Motor neuron (in vitro differentiated cells): ENCODE results near the gene MRPL23. TPM values are rescaled to one million over a fixed set of nuclear protein-coding genes. Genes with fewer than 3 reads are reported as not detected.
A peak's percentile ranks its signal among the peaks of the same experiment; 100 is the strongest.

Experiments
- ATAC-seq, 8 experiments: fragments of 200-7000 bp; cut with Tn5 transposase; replicated peaks in 6 of 8; 2 replicates each; pipeline ENCODE4 v1.8.0; 2021; ENCODE audit warnings: mild to moderate bottlenecking in 8 of 8, moderate library complexity in 8 of 8
- H3K27ac ChIP-seq, 2 donors: fragments of 250-450 bp; sonication (Bioruptor Pico); 2 replicates each; pipeline ENCODE4 v1.9.0; 2021; ENCODE audit warnings: antibody characterized with exemption in 2 of 2, mild to moderate bottlenecking in 2 of 2, moderate library complexity in 1 of 2
- H3K4me1 ChIP-seq, 2 donors: fragments of 250-450 bp; sonication (Bioruptor Pico); replicated peaks in 1 of 2; 2 replicates each; pipeline ENCODE4 v1.6.1; 2021; ENCODE audit warnings: antibody characterized with exemption in 2 of 2, mild to moderate bottlenecking in 2 of 2, moderate library complexity in 1 of 2
- H3K4me3 ChIP-seq, 5 donors: fragments of 250-450 bp; sonication (Bioruptor Pico); 2 replicates each; pipeline ENCODE4 v1.9.0; 2021; ENCODE audit warnings: antibody characterized with exemption in 5 of 5, mild to moderate bottlenecking in 5 of 5, moderate library complexity in 4 of 5
- WGBS, 10 experiments: fragments of 450-650 bp; shearing (Covaris generic); methylation state at CpG; one replicate each; pipeline ENCODE4 v1.0.0; 2022; 5-methylcytosine and 5-hydroxymethylcytosine counted together
- in situ Hi-C, 9 experiments: fragments of 400-800 bp; cut with MboI; loops; one replicate each; pipeline ENCODE4 v1.15.0; 2021; ENCODE audit warnings: low sequenced_read_pairs in 9 of 9, low pct_unique_long_range_greater_than_20kb in 2 of 9; ENCODE audit not compliant: unreplicated experiment in 9 of 9
- total RNA-seq, 8 experiments: library from RNA; unstranded; fragments of 300-600 nt; gene quantifications; 2 replicates each; pipeline versions ENCODE4 v1.2.3 to v1.2.4, GENCODE V29; 2022

The MRPL23 gene
- total RNA-seq, 8 experiments from 2014 or later: 7.1 to 91.9 (median 23.2) TPM

- no peak overlapping the region for H3K27ac ChIP-seq
- in situ Hi-C loops: no loop called here
- no CpG with 5 or more reads among the region's 11 CpGs for WGBS, 10 experiments
- H3K4me1 ChIP-seq: peaks cover 0 to 3% of the 10 kb centered on the region in 2 donors
- no peak overlapping the region for H3K4me3 ChIP-seq
- ATAC-seq: peak in 2 of 8 experiments; percentile 8 to 15
These were observed 41.0 kb downstream of the MRPL23 start for GRCh38 chr11:1988174-1988573.

GRCh38 chr11:1988667-1989317 is 41.7 kb downstream of the MRPL23 start:
- peak in 6 of 8 experiments; percentile 29 to 81 (median 38) for ATAC-seq
- in situ Hi-C loops: no loop called here
- no peaks in the 10 kb centered on the region for H3K4me1 ChIP-seq
- H3K4me3 ChIP-seq: no peak overlapping the region
- no CpG with 5 or more reads among the region's 24 CpGs for WGBS, 10 experiments
- H3K27ac ChIP-seq: no peak overlapping the region

- peak in 6 of 8 experiments; percentile 36 to 74 (median 58) for ATAC-seq
These were observed 42.8 kb downstream of the MRPL23 start for GRCh38 chr11:1989953-1990352.

GRCh38 chr11:1990872-1991578 is 43.9 kb downstream of the MRPL23 start:
- Histone ChIP-seq H3K4me1 (no peaks in the 10 kb centered on the region), H3K4me3 (no peak overlapping the region), H3K27ac (no peak overlapping the region)
- peak in 7 of 8 experiments; percentile 15 to 66 (median 39) for ATAC-seq
- in situ Hi-C loops: no loop called here
- no CpG with 5 or more reads among the region's 29 CpGs for WGBS, 10 experiments

More at GRCh38 chr11:1989953-1990352, 42.8 kb downstream of the MRPL23 start:
- Histone ChIP-seq H3K4me1 (no peaks in the 10 kb centered on the region), H3K27ac (no peak overlapping the region), H3K4me3 (no peak overlapping the region)
- in situ Hi-C loops: no loop called here
- WGBS, 10 experiments: no CpG with 5 or more reads among the region's 15 CpGs

- in situ Hi-C loops: no loop called here
- WGBS, 10 experiments: no CpG with 5 or more reads among the region's 26 CpGs
These were observed 45.0 kb downstream of the MRPL23 start for GRCh38 chr11:1992111-1992510.

GRCh38 chr11:1994121-1994520 is 47.0 kb downstream of the MRPL23 start:
- H3K4me1 ChIP-seq: no peaks in the 10 kb centered on the region
- WGBS, 10 experiments: no CpG with 5 or more reads among the region's 13 CpGs
- no peak for ATAC-seq
- in situ Hi-C loops: no loop called here
- H3K4me3 ChIP-seq: no peak overlapping the region
- H3K27ac ChIP-seq: no peak overlapping the region

More at GRCh38 chr11:1992111-1992510, 45.0 kb downstream of the MRPL23 start:
- no peak for ATAC-seq
- no peaks in the 10 kb centered on the region for H3K4me1 ChIP-seq
- H3K4me3 ChIP-seq: no peak overlapping the region
- H3K27ac ChIP-seq: no peak overlapping the region

- peak; percentile 34 to 75 (median 42) for ATAC-seq
- no peak within 1 kb of the TSS for H3K4me3 ChIP-seq
- no CpG with 5 or more reads among the region's 14 CpGs for WGBS, 10 experiments
- no peaks in the 10 kb centered on the region for H3K4me1 ChIP-seq
- H3K27ac ChIP-seq: no peak within 1 kb of the TSS
- in situ Hi-C loops: no loop called here
These were observed 50.6 kb downstream of the MRPL23 start, which contains the start of gene H19 for GRCh38 chr11:1997755-1998154. Gene H19, minus strand, starts transcription at chr11:1997842.

GRCh38 chr11:1998290-1998689 is 51.2 kb downstream of the MRPL23 start:
- no CpG with 5 or more reads among the region's 28 CpGs for WGBS, 10 experiments
- peak; percentile 12 to 85 (median 66) for ATAC-seq
- in situ Hi-C loops: no loop called here
- H3K4me3 ChIP-seq: no peak overlapping the region
- H3K27ac ChIP-seq: no peak overlapping the region
- H3K4me1 ChIP-seq: no peaks in the 10 kb centered on the region

GRCh38 chr11:1998861-1999260 is 51.7 kb downstream of the MRPL23 start:
- in situ Hi-C loops: no loop called here
- H3K27ac ChIP-seq: no peak overlapping the region
- no peaks in the 10 kb centered on the region for H3K4me1 ChIP-seq
- WGBS, 10 experiments: no CpG with 5 or more reads among the region's 15 CpGs
- no peak overlapping the region for H3K4me3 ChIP-seq
- peak in 1 of 8 experiments; percentile 16 for ATAC-seq

GRCh38 chr11:2002042-2002776 is 55.1 kb downstream of the MRPL23 start:
- H3K27ac ChIP-seq: no peak overlapping the region
- no peak overlapping the region for H3K4me3 ChIP-seq
- ATAC-seq: peak in 5 of 8 experiments; percentile 28 to 51 (median 32)
- in situ Hi-C loops: no loop called here
- WGBS, 10 experiments: no CpG with 5 or more reads among the region's 42 CpGs
- H3K4me1 ChIP-seq: no peaks in the 10 kb centered on the region

GRCh38 chr11:2002807-2003206 is 55.7 kb downstream of the MRPL23 start:
- H3K4me1 ChIP-seq: no peaks in the 10 kb centered on the region
- ATAC-seq: peak in 3 of 8 experiments; percentile 43 to 69 (median 60)
- in situ Hi-C loops: no loop called here
- WGBS, 10 experiments: no CpG with 5 or more reads among the region's 19 CpGs
- no peak overlapping the region for H3K27ac ChIP-seq
- no peak overlapping the region for H3K4me3 ChIP-seq

GRCh38 chr11:2004466-2004865 is 57.3 kb downstream of the MRPL23 start:
- WGBS, 10 experiments: no CpG with 5 or more reads among the region's 13 CpGs
- in situ Hi-C loops: no loop called here
- no peak overlapping the region for H3K27ac ChIP-seq
- H3K4me3 ChIP-seq: no peak overlapping the region
- no peak for ATAC-seq
- no peaks in the 10 kb centered on the region for H3K4me1 ChIP-seq
